ENCODE data around the gene CD300LG.

- TF ChIP-seq REST (IDR thresholded peaks at IDR 0.05; ENCODE audit: insufficient read depth in 1 of 2, low read depth in 2 of 2, low read length in 2 of 2) (no peak), POLR2AphosphoS5 (IDR thresholded peaks at IDR 0.05; ENCODE audit: low read depth, low read length) (no peak), TAF1 (IDR thresholded peaks at IDR 0.05; ENCODE audit: borderline replicate concordance, insufficient read depth, low read length) (no peak), SIN3A (IDR thresholded peaks at IDR 0.05; ENCODE audit: borderline replicate concordance, insufficient read depth, low read length) (no peak), FOXP2 (optimal IDR thresholded peaks at IDR 0.05; ENCODE audit: borderline replicate concordance, extremely low read depth, extremely low read length, insufficient read depth) (no peak)
Observed at GRCh38 chr17:43830510-43831140, 16.4 kb upstream of the CD300LG start.

Data from PFSK-1 (cell line).